ENCODE measurements around the gene CWF19L1.

CWF19L1 gene

GRCh38 chr10:100265821-100266485 lies 1.5 kb downstream of the CWF19L1 start:
- TF ChIP-seq CTCF (IDR thresholded peaks at IDR 0.05; ENCODE audit: insufficient read depth, low read length, poor library complexity, severe bottlenecking): no peak
- no peaks in the 10 kb centered on the region for H3K27me3 ChIP-seq (replicated peaks; ENCODE audit: control insufficient read depth, insufficient read depth, low read length)
- H3K4me3 ChIP-seq (replicated peaks; ENCODE audit: low read depth, low read length): peak overlapping the region; percentile 78
- DNase-seq (ENCODE audit: extremely low read depth, insufficient read length): no peak
- no peaks in the 10 kb centered on the region; the same call in 1 of the 2 replicates for H3K36me3 ChIP-seq (ENCODE audit: control insufficient read depth, insufficient read depth, low read length)

GRCh38 chr10:100254191-100254590 lies 13.2 kb downstream of the CWF19L1 start:
- Histone ChIP-seq H3K4me3 (replicated peaks; ENCODE audit: low read depth, low read length) (no peak overlapping the region), H3K36me3 (ENCODE audit: control insufficient read depth, insufficient read depth, low read length) (peaks cover 11% of the 10 kb centered on the region), H3K27me3 (replicated peaks; ENCODE audit: control insufficient read depth, insufficient read depth, low read length) (no peaks in the 10 kb centered on the region)
- TF ChIP-seq CTCF (IDR thresholded peaks at IDR 0.05; ENCODE audit: insufficient read depth, low read length, poor library complexity, severe bottlenecking): no peak
- DNase-seq (ENCODE audit: extremely low read depth, insufficient read length): no peak

GRCh38 chr10:100253041-100253440 lies 14.4 kb downstream of the CWF19L1 start:
- no peak for TF ChIP-seq CTCF (IDR thresholded peaks at IDR 0.05; ENCODE audit: insufficient read depth, low read length, poor library complexity, severe bottlenecking)
- Histone ChIP-seq H3K27me3 (replicated peaks; ENCODE audit: control insufficient read depth, insufficient read depth, low read length) (no peaks in the 10 kb centered on the region), H3K36me3 (ENCODE audit: control insufficient read depth, insufficient read depth, low read length) (peaks cover 14% of the 10 kb centered on the region), H3K4me3 (replicated peaks; ENCODE audit: low read depth, low read length) (no peak overlapping the region)
- no peak for DNase-seq (ENCODE audit: extremely low read depth, insufficient read length)

GRCh38 chr10:100248820-100249219 lies 18.6 kb downstream of the CWF19L1 start:
- no peaks in the 10 kb centered on the region for H3K27me3 ChIP-seq (replicated peaks; ENCODE audit: control insufficient read depth, insufficient read depth, low read length)
- peaks cover 6% of the 10 kb centered on the region for H3K36me3 ChIP-seq (ENCODE audit: control insufficient read depth, insufficient read depth, low read length)
- DNase-seq (ENCODE audit: extremely low read depth, insufficient read length): no peak
- TF ChIP-seq CTCF (IDR thresholded peaks at IDR 0.05; ENCODE audit: insufficient read depth, low read length, poor library complexity, severe bottlenecking): no peak
- H3K4me3 ChIP-seq (replicated peaks; ENCODE audit: low read depth, low read length): no peak overlapping the region

GRCh38 chr10:100245484-100246220 lies 21.8 kb downstream of the CWF19L1 start:
- DNase-seq (ENCODE audit: extremely low read depth, insufficient read length): no peak
- peaks cover 4% of the 10 kb centered on the region for H3K36me3 ChIP-seq (ENCODE audit: control insufficient read depth, insufficient read depth, low read length)
- no peak for TF ChIP-seq CTCF (IDR thresholded peaks at IDR 0.05; ENCODE audit: insufficient read depth, low read length, poor library complexity, severe bottlenecking)

More at GRCh38 chr10:100245484-100246220, 21.8 kb downstream of the CWF19L1 start:
- Histone ChIP-seq H3K4me3 (replicated peaks; ENCODE audit: low read depth, low read length) (no peak overlapping the region), H3K27me3 (replicated peaks; ENCODE audit: control insufficient read depth, insufficient read depth, low read length) (no peaks in the 10 kb centered on the region)

Measured in GM06990 (cell line).